Measurements from ENCODE around the gene CMYA5.

- TF ChIP-seq, protein P1, sequence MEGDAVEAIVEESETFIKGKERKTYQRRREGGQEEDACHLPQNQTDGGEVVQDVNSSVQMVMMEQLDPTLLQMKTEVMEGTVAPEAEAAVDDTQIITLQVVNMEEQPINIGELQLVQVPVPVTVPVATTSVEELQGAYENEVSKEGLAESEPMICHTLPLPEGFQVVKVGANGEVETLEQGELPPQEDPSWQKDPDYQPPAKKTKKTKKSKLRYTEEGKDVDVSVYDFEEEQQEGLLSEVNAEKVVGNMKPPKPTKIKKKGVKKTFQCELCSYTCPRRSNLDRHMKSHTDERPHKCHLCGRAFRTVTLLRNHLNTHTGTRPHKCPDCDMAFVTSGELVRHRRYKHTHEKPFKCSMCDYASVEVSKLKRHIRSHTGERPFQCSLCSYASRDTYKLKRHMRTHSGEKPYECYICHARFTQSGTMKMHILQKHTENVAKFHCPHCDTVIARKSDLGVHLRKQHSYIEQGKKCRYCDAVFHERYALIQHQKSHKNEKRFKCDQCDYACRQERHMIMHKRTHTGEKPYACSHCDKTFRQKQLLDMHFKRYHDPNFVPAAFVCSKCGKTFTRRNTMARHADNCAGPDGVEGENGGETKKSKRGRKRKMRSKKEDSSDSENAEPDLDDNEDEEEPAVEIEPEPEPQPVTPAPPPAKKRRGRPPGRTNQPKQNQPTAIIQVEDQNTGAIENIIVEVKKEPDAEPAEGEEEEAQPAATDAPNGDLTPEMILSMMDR (IDR thresholded peaks at IDR 0.05): no peak
- no peak for TF ChIP-seq POLR2A (IDR thresholded peaks at IDR 0.05)
Observed at GRCh38 chr5:79745255-79745654, 55.6 kb downstream of the CMYA5 start.
